HG02973 (cell line): ENCODE data around the gene PSMD11.

Source experiments
- ATAC-seq: cut with Tn5 transposase; IDR thresholded peaks from one replicate; pipeline ENCODE4 v1.9.1; 2021; ENCODE audit warnings: moderate library complexity; ENCODE audit not compliant: unreplicated experiment

The PSMD11 gene

GRCh38 chr17:32464374-32464773, 20.1 kb downstream of the PSMD11 start:
- ATAC-seq = no peak

DNA sequence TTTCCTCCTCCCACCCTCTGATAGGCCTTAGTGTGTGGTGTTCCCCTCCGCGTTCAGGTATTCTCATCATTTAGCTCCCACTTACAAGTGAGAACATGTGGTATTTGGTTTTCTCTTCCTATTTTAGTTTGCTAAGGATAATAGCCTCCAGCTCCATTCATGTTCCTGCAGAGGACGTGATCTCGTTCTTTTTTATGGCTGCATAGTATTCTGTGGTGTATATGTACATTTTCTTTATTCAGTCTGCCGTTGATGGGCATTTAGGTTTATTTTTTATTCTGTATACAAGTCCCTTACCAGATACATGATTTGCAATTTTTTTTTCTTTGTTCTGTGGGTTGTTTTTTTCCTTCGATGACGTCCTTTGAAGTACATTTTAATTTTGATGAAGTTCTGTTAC, 23.6 kb downstream of the PSMD11 start:
- no peak for ATAC-seq

DNA sequence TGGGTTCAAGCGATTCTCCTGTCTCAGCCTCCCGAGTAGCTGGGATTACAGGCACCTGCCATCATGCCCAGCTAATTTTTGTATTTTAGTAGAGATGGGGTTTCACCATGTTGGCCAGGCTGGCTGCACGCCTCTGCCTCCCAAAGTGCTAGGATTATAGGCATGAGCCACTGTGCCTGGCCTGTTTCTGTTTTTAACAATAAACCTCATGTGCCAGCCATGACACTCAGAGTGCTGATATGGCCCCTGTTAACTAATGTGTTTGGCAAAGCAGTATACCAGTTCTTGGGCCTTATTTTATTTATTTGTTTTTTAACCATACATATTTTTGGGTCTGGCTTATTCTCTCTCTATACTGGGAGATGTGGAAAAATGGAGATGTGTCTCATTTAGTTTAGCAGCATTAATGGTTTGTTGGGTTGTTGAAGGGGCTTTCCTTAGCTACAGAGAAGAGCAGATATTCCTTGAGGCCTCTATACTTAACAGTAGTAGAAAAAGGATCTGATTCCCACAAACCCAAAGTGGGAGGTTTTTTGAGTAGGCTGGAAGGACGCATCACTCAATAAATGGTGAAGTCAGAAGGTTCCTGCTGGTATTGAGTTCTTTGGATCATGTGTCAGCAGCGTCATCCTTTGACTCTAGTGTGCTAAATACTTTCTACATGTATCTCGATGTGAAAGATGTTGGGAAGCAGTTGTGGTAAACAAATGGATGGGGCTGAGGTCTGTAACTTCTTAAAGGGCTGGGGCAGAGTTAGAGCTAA, 26.3 kb downstream of the PSMD11 start:
- ATAC-seq = no peak

DNA sequence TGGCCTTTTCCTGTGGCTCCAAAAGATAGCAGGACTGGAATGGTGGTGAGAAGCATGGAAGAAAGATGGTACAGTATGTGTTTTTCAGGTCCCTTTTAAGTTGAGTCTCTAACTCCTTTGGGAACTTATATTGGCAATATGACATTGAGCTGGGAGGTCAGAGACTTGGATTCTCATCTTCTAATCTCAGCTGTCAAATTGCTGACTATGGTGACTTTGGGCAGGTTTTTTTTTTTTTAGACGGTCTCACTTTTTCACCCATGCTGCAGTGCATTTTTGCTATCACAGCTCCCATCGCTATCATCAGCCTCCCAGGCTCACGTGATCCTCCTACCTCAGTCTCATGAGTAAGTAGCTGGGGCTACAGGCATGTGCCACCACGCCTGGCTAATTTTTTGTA, 27.3 kb downstream of the PSMD11 start:
- no peak for ATAC-seq

DNA sequence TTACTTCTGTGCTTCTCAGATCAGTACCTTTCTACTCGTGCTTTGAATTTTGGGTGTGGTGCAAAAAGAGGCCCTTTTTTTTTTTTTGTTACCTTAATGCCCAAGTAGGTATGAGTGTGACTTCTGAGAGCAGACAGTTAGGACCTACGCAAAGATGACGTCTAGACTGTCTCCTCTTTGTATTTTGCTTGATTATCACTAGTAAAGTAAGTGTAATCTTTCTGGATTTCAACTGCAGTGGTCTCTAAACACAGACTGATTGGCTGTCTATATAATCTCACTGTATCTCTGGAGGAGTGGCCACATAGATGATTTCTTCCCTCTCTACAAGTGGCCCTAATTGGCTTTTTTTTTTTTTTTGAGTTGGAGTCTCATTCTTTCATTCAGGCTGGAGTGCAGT, 30.9 kb downstream of the PSMD11 start:
- no peak for ATAC-seq

DNA sequence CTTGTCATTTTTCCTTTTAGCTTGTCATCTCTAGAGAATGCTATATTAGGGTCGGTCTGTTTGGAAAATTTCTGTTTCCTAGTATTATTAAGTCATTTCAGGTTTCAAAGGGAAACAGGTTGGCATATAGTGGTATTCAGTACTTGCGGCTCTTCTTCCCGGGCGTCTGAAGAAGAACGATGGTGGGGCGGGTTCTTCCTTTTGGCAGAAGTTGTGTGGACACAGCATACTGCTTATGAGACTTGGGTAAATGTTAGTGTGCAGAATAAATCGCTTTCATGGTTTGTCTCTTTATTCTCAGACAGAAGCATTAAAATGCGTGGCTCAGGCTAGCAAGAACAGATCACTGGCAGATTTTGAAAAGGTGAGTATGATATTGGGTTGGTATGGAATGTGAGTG, 32.9 kb downstream of the PSMD11 start:
- ATAC-seq = no peak

- no peak for ATAC-seq
Measured at GRCh38 chr17:32479074-32479617, 34.8 kb downstream of the PSMD11 start.

GRCh38 chr17:32481193-32481592, 36.9 kb downstream of the PSMD11 start:
- ATAC-seq = no peak

GRCh38 chr17:32482568-32483320, 38.4 kb downstream of the PSMD11 start:
- no peak for ATAC-seq

DNA sequence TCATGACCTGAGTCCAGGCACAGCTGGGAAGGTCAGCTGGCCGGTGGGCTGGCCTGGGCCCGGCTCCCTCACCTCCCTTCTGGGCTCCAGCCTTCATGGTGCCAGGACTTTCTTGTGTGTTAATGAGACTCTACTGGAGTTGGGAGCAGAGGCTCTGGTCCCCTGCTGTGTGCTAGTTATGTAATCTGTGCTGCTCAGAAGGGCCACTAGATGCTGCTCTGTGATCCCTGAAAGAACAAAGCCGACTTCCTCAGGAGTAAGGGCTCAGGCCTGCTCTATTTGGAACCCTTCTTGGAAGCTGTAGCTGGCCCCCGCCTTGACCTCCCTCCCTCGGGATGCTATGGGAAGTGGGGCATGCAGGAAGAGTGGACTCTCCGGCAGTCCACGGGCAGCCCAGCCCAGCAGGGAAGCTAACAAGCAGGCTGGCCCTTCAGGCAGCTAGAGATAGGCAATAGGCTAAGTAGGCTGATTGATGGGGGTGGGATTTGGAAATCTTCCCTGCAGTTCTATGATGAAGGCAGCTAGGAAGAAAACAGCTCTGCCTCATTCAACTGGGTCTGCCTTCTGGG, 39.2 kb downstream of the PSMD11 start:
- ATAC-seq = no peak

- no peak for ATAC-seq
Measured at GRCh38 chr17:32484041-32484461, 39.7 kb downstream of the PSMD11 start.

DNA sequence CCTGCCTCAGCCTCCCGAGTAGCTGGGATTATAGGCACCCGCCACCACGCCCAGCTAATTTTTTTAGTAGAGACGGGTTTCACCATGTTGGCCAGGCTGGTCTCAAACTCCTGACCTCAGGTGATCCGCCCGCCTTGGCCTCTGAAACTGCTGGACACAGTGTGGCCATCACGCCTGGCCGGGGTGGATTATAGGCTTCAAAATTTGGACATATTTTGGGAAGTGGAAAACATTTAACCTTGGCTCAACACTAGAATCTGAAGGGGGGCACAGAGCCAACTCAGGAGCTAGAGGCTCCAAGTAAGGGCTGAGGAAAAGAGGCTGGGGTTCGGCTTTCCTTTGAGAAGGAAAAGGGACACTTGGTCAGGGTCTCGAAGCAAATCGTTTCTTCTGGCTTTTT, 40.3 kb downstream of the PSMD11 start:
- no peak for ATAC-seq

DNA sequence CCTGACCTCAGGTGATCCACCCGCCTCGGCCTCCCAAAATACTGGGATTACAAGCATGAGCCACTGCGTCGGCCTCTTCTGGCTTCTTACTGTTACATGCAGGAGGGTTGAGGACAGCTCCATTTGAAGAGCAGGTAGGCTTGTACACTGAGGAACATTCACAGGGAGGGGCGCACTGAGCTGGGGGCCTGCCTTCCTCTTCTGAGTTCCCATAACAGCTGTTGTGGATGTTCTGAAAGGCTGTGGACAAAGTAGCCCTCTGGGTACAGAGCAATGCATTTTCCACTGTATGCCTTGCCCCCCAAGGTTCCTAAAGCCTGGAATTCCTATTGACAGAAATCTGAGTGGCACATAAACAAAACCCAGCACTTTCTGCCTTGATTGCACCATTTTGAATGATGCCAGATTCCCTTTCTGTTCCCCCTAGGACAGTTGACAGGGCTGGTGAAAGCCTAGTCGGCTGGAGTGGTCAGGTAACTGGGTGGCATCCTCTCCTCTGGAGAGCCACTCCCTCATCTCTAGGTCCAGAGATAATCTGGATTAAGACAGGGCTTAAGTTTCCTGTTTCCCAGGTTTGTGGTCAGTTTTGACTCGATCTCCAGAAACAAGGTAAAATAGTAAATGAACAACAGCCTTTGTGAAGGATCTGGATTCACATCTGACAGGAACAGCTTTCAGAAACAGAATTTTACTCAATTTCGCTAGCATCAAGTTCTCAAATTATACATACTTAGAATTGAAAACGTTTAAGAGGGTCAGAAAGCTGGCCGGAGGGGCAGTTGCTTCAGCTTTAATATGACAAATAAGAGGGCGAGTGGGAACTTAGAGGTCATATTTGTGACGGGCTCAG, 41.2 kb downstream of the PSMD11 start:
- ATAC-seq = no peak

DNA sequence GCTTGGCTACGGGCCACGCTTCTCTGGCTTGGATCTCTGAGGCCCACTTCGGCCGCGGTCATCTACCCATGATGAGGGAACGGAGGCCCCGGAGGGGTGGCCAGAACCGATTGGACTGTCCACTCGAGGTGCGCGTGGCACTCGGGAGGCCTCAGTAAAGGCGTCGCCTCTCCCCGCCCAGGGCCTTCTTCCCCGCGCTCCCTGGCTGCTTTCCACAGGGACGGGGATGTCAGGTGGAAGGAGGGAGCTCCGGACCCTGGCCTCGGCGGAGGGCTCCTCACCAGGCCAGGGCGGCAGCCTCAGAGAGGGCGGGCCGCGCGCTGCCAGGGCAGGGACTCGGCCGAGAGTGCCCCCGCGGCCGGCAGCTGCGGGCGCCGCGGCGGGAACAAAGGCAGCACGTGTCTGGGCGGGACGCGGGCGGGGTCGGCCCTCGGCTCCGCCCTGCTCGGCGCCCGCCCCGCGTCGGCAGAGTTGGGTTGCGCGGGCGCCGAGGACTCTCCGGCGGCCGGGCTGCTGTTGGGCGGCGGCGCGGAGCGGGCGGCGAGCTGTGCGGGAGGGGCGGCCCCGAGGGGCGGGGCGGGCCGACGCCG, 41.9 kb downstream of the PSMD11 start:
- peak; percentile 33 for ATAC-seq

DNA sequence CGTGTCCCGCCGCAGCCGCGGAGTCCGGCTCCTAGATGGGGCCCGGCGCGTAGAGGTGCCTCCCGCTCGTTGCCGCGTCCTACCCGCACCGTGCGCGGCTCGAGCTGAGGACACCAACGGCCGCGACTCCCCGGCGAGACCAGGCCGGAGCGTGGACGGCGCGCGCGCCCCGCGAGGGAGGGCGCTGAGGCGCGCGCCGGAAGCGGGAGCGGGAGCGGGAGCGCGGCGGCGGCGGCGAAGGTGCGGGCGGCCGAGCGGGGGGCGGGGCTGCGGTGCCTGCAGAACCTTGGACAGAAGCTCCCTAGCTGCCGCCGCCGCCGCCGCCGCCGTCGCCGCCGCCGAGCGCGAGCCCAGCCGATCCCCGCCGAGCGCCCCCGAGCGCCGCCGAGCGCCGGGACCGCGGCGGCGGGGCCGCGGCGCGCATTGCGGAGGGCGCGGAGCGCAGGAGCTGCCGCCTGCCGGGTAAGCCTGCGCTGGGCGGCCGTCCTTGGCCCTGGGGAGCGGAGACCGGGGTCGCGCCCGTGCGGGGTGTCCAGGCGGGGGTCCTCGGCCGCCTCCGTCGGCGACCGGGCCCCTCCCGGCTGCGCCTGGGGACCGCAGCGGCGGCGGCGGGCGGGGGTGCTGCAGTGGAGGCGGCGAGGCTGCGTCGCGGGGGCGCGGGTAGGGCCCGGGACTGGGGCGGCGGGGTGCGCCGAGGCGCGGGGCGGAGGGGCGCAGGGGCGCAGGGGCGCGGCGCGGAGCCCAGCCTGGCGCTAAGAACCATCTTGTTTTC, 42.6 kb downstream of the PSMD11 start, which contains the start of gene CDK5R1:
CDK5R1 (plus strand) TSS at position 293 of the 772 bp plus-strand sequence. CDS start 628 bp downstream, outside the sequence.
- ATAC-seq = peak; percentile 39

- no peak for ATAC-seq
Measured at GRCh38 chr17:32487473-32488176, 43.3 kb downstream of the PSMD11 start.

GRCh38 chr17:32488177-32488542, 43.9 kb downstream of the PSMD11 start:
- ATAC-seq = no peak

DNA sequence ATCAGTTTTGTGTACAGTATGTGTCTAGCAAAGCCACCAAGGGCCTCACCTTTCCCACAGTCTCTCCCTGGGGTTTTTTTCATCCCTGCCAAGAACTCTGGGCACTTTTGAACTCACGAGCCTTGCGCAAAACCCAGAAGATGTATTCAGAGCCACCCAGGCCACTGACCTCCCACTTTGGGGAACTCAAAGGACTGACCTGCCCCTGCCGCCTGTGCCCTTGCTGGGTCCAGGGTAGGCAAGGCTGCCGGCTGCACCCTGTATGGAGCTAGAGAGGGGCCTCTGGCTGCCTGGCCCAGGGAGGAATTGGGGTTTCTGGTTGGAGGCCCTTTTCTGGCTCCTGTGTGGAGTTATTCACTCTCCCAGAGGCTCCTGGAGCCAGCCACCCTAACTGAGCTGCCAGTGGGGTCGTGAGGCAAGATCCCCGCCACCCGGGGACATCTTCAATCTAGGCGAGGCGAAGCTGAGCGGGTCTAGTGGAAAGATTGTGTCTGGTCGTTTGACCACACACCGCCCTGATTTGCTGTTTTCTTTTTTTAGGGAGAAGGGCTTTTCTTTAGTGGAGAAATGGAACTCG, 44.4 kb downstream of the PSMD11 start:
- no peak for ATAC-seq
